ENCODE data around the gene CABP7. TPM values are rescaled to one million over a fixed set of nuclear protein-coding genes. Genes with fewer than 3 reads are reported as not detected.

CABP7 gene

DNA sequence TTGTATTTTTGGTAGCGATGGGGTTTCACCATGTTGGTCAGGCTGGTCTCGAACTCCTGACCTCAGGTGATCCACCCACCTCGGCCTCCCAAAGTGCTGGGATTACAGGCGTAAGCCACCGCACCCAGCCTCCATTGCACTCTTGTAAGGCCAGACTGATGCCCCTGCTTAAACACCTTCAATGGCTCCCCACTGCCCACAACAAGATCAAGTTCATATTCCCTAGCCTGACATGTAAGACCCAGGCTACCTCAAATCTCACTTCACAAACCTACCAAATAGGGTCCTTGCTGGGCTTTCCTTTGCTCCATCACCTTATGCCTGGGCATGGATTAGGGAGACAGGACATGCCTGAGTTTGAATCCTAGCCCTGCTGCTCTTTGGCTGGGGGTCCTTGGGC lies 60.4 kb downstream of the CABP7 start:
- no peak overlapping the region for H4K5ac ChIP-seq (ENCODE audit: low read length)
- no peak overlapping the region for H3K23ac ChIP-seq (ENCODE audit: low read length)
- no CpG with 5 or more reads among the region's 5 CpGs for WGBS (ENCODE audit: extremely low coverage, insufficient coverage, low lambda C conversion rate)
- no peaks in the 10 kb centered on the region for H3K4me1 ChIP-seq (ENCODE audit: control insufficient read depth, low read depth, low read length)
- no peak overlapping the region for H3K9ac ChIP-seq (ENCODE audit: low read length)
- no peak overlapping the region for H2BK120ac ChIP-seq (ENCODE audit: low read depth, low read length)
- no peak overlapping the region for H2BK5ac ChIP-seq (ENCODE audit: low read length)
- H4K8ac ChIP-seq (ENCODE audit: low read depth, low read length), result no peak overlapping the region
- no peaks in the 10 kb centered on the region for H3K36me3 ChIP-seq (ENCODE audit: control insufficient read depth, insufficient read depth, low read length)
- H2AK5ac ChIP-seq (ENCODE audit: low read length), result no peak overlapping the region
- H3K4me3 ChIP-seq (ENCODE audit: low read length), result no peak overlapping the region
- H3K79me2 ChIP-seq (ENCODE audit: control insufficient read depth, insufficient read depth, low read length), result no peaks in the 10 kb centered on the region
- no peak for DNase-seq
- no peak overlapping the region for H3K4ac ChIP-seq (ENCODE audit: low read depth, low read length)
- no peak overlapping the region for H3K4me2 ChIP-seq (ENCODE audit: low read length)
- no peaks in the 10 kb centered on the region for H3K79me1 ChIP-seq (ENCODE audit: low read length)
- no peaks in the 10 kb centered on the region for H3K27me3 ChIP-seq (ENCODE audit: insufficient read depth, low read length, poor library complexity)
- no peak overlapping the region for H3K56ac ChIP-seq (ENCODE audit: low read length)
- no peak overlapping the region for H3K18ac ChIP-seq (ENCODE audit: low read length)
- H3K27ac ChIP-seq (ENCODE audit: low read depth, low read length), result no peak overlapping the region
- no peak overlapping the region for H2BK15ac ChIP-seq (replicated peaks; ENCODE audit: low read depth)

DNA sequence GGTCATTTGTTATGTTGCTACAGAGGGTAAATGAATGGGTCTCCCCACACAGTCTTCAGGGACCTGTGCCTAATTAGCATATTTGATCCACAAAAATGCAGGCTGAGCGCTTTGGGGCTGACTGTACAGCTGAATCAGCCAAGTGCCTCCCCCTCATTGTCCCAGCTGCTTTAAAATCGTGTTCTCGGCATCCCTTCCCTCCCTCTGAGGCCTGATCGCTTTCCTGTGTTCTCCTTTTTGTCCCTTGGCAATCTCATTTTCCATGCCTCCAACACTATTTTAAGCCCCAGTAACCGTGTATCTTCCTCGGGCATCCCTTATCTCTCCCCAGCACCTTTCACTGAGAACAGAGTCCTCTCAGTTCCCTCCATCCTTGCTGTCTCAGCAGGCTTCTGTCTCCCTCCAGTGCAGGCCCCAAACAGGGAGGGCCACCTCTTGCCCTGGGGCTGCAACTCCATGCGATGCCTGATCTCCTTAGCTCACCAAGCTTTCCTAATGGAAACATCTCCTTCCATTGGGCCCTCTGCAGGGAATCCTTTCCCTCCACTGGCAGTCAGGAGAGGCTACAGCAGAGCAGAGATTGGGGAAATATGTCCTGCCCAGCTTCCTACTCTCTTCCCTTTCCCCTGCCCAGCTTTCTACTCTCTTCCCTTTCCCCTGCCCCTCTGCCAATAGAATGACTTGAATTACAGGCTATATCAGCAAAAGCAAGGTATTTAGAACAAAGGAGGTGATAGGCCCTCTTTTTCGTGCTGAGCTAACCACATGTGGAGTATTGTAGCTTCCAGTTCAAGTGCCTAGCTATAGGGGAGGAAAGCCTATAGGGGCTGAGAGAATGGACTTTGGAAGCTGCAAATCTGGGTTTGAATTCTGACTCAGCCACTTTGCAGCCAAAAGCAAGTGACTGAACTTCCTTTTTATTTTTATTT lies 61.2 kb downstream of the CABP7 start:
- Histone ChIP-seq H3K9ac (ENCODE audit: low read length) (no peak overlapping the region), H3K23ac (ENCODE audit: low read length) (no peak overlapping the region), H3K79me1 (ENCODE audit: low read length) (no peaks in the 10 kb centered on the region), H4K8ac (ENCODE audit: low read depth, low read length) (no peak overlapping the region), H3K79me2 (ENCODE audit: control insufficient read depth, insufficient read depth, low read length) (no peaks in the 10 kb centered on the region), H2BK5ac (ENCODE audit: low read length) (no peak overlapping the region), H3K18ac (ENCODE audit: low read length) (no peak overlapping the region), H3K4me3 (ENCODE audit: low read length) (no peak overlapping the region), H3K4me2 (ENCODE audit: low read length) (no peak overlapping the region), H3K27me3 (ENCODE audit: insufficient read depth, low read length, poor library complexity) (no peaks in the 10 kb centered on the region), H3K4me1 (ENCODE audit: control insufficient read depth, low read depth, low read length) (no peaks in the 10 kb centered on the region), H3K56ac (ENCODE audit: low read length) (no peak overlapping the region), H2AK5ac (ENCODE audit: low read length) (no peak overlapping the region), H3K27ac (ENCODE audit: low read depth, low read length) (no peak overlapping the region), H2BK120ac (ENCODE audit: low read depth, low read length) (no peak overlapping the region), H3K36me3 (ENCODE audit: control insufficient read depth, insufficient read depth, low read length) (no peaks in the 10 kb centered on the region), H4K5ac (ENCODE audit: low read length) (no peak overlapping the region), H3K4ac (ENCODE audit: low read depth, low read length) (no peak overlapping the region), H2BK15ac (replicated peaks; ENCODE audit: low read depth) (no peak overlapping the region)
- WGBS (ENCODE audit: extremely low coverage, insufficient coverage, low lambda C conversion rate), result no CpG with 5 or more reads among the region's 8 CpGs
- peak; percentile 50 for DNase-seq

Small RNA genes within 50 kb of the gene (small RNA-seq; reads per million reads assigned to genes)
- gene AC004882.2 (ENCODE audit: insufficient read depth) (not detected), gene RF00019 (ENCODE audit: insufficient read depth) (not detected)
